Hypothalamus (tissue), 51 donors: ENCODE measurements around the gene LAMB3.

Source experiments
- DNase-seq, 51 donors: peaks; one replicate each; lab custom pipeline; 2025; lab: John Stamatoyannopoulos, UW

LAMB3 gene

DNA sequence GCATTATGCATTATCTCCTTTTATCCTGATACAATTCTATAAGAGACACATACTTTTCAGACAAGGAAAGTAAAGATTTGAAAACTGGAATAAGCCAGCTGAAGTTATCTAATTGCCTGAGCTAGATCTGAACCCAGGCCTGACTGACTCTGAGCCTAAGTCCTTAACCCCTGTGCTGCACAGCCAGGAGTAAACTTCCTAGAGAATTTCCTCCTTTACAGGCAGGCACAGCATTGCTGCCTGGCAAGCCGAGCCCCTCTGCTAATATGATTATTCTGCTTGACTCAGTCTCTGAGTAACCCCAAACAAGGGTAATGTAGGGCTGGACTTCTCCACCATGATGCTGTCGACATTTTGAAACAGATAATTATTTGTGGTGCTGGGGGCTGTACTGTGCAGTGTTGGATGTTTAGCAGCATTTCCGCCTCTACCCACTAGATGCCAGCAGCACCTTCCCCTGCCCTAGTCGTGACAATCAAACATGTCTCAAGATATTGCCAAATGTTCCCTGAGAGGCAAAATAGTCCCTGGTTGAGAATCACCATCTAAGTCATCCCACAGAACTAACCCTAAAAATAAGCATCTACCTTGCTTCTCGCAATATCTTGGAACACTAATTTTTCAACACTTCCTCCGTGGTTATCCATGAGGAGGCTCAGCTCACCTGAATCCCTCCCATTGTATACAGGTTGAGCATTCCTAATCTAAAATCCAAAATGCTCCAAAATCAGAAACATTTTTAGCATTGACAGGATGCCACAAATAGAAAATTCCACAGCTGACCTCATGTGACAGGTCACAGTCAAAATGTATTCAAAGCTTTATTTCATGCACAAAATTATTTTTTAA, 50.2 kb downstream of the LAMB3 start:
- peak in 24 of 51 donors; percentile 12 to 72 (median 28) for DNase-seq

DNA sequence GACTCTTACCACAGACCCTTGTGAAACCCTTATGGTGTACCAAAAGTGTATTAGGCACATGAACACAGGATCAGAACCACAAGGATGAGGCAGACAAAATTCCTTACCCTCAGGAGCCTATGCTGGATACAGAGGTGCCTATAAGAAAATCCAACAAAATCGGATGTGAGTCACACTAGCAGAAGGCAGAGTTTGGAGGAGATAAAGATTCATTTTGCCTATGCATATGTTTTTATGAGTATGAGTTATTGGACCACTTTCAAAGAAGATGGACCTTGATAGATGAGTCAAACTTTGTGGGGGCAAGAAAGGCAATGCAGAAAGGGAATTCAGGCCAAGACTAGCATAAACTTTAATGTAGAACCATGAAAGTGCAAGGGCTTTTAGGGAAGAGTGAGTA, 51.7 kb downstream of the LAMB3 start:
- DNase-seq: no peak

DNA sequence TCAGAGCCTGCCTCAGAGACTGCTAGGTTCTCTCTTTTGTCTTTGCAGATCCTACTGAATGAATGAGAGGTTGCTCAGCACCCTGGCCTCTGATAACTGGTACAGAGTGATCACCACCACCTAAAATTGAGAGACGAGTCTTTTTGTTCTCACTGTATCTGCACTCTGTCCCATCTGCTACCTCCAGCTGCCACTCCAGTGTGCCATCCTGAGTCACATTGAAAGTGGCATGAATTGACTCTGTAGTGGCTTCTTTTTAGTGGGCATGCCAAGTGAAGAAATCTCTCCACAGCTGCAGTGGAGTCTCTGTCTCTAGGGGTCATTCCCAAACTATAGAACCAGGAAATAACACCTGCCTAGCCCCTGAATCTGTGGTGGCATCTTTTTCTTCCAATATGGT, 54.0 kb downstream of the LAMB3 start:
- DNase-seq: no peak

DNA sequence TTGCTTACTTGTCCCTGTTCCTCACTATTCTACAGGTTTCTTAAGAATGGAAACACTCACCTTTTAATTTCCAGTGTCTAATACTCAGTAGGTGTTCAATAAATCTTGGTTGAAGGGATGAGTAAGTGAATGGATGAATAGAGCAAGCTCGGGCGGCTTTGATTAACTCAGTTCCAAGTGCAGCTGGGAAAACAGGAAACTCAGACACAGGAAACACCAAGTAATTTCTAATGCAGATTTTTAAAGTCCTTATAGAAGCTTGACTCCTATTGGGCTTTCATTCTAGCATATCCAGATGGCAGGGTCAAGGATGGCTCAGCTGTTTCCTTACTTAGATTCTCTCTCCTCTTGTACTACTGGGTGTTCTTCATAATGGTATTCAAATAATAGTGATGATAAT, 54.7 kb downstream of the LAMB3 start:
- no peak for DNase-seq

DNA sequence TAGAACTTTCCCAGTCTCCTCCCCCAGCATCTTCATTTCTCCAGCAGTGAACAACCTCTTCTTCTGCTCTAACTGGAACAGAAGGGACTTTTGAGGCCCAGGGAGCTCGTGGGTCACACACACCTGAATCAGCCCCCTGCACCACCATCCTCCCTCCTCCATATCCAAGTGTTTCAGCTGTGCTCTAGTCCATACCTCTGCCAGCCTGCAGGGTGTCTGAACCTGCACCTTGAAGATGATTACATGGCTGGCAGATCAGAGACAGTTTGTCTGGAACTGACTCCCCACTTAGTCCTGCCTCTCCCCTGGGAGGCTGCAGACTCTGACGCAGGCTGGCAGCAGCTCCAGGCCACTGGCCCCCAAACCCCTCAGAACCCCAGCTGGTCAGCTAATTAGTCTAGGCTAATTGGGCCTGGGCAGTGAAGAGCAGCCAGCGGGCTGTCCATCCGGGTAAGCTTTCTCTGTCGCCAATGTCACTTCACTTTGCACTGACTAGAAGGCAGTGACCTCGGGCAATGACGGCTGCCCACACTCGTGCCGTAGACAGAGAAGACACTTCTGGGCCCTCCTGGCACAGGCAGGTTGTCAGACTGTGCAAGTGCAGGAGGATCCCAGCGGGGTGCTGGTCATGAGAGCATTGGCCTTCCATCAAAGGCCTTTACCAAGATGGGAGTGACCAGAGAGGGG, 56.5 kb downstream of the LAMB3 start:
- DNase-seq: no peak

DNA sequence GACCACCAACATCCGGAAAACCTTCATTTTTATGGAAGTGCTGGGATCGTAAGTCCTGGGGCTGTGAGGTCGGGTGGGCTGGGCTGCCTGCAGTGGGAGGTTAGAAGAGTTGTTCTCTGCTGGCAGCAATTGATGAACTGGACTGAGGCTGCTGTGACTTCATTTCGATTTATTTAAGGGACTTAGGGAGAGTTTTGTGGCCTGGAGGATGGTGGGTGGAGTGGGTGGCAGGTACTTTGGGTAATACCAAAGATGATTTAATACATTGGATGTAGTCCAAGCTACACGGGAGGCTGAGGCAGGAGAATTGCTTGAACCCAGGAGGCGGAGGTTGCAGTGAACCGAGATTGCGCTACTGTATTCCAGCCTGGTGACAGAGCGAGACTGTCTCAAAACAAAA, 57.2 kb downstream of the LAMB3 start:
- no peak for DNase-seq

DNA sequence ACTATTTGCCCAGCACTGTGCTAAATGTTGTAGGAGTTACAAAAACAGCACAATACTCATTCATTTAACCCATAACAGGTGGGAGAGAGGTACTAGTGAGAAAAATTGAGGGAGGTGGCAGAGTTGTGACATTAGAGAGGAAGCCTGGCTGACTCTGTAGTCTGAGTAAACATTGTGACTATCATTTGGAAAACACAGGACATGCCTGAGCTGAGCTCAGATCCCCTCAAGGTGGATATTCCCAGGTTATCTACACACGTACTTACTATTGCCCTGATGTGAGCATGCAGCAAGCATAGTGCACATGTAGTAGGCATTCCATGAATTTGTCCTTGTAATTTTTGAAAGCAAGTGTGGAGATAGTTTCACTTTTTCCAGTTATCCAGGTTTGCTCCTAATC, 57.8 kb downstream of the LAMB3 start:
- no peak for DNase-seq

DNA sequence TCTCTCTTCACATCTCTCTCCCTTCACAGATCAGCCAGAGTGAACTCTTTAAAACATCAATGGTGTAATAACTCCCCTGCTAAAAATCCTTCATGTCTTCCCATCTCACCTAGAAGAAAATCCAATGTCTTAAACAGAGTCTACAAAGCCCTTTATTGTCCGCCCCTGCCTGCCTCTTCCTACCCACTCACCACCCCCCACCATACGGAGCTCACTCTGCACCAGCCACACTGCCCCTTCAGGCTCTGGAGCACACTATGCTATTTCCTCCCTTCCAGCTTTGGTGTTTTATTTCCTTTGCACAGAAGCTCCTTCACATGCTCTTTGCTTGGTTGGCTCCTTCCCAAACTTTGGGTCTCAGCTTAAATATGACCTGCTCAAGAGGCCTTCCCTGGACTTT, 58.5 kb downstream of the LAMB3 start:
- DNase-seq: no peak

DNA sequence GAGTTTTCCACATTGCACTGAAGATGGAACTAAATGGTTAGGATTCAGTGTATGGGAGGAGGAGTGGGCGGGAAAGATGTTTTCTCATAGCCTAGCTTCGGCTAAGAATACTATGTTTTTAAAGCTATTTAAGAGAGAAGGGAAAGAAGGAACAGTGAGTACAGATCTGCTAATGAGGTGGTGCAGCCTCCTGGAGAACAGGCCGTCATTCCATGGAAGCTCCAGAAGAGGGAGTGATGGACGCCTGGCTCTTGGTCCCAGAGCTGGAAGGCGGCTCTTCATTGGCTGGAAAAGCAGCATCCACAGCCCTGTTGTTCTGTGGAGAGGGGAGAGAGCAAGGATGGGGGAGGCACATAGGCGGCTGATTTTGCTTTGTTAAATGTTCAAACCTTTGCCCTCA, 61.8 kb downstream of the LAMB3 start:
- DNase-seq: peak in 22 of 51 donors; percentile 5 to 90 (median 16)

DNA sequence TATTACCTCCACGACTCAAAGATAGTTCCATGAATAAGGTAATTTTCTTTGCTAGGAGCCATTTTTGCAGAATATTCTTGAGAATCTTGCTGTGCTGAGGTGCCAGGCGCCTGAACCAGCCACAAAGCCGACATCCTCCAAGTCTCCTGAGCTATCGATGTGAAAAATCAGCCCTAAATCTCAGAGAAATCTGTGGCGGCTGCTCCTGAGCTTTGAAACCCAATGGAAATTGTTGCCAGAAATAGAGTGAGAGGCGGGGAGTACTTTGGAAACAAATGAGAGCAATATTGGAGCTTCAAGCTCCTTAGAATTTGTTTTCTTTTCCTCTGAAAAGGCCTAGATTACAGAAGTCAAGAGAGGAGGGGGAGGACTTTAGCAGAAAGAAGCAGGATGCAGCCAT, 62.4 kb downstream of the LAMB3 start:
- no peak for DNase-seq

DNA sequence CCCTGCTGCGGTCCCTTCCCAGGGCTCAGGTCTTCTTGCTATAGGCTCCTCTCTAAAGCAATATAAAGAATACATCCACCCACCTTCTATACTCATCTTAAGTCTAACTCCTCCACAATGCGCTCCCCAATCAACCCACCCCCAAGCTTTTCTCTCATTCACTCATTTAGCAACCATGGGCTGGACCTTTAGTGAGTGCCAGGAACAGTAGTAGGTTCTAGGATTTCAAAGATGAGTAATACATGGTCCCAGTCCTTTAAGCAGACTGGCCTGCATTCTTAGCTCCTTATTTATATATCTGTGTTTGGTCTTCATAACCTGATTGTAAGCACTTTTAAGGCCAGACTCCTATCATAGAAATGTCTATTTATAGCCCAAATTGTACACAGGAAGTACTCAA, 62.8 kb downstream of the LAMB3 start:
- DNase-seq: no peak

DNA sequence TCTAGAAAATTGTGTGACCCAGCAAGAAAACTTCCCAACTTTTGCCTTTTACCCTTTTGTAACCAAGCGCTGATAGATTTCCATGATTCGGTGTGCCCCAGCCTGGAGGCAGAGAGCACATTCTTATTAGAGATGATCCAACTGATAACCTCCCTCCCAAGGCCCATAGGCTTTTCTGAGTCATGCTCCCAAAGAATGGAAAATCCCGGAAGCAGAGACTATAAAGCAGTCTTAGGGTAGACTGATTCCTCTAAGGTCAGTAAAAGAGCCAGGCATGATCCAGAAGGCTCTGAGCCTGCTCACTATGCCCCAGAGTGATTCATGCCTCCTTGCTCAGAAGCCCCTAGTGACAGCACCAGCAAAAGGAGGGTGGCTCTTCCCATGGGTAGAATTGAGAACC, 64.4 kb downstream of the LAMB3 start:
- DNase-seq: no peak

DNA sequence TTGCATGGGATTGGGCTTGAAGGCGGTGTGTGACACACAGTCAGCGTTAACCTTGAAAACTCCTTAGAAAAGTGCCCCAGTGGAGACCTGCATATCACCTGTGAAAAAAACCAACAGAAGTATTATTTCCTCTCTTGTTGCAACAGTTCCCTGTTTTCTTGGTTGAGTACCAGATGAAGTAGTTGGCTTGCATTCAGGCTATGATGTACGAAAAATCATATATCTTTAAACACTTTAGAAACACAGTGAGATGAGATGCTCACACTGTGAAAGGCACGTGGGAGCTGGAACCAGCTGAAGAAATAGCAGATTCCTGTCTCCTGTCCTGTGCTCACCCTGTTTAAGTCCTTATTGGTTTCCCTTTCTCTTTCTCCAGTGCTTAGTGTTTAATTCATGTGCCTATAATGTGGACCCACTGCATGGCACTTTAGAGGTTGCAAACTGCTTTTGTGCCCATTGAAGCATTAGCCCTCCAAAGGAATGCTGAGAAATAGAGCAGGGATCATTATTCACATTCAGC, 65.9 kb downstream of the LAMB3 start:
- DNase-seq: no peak

DNA sequence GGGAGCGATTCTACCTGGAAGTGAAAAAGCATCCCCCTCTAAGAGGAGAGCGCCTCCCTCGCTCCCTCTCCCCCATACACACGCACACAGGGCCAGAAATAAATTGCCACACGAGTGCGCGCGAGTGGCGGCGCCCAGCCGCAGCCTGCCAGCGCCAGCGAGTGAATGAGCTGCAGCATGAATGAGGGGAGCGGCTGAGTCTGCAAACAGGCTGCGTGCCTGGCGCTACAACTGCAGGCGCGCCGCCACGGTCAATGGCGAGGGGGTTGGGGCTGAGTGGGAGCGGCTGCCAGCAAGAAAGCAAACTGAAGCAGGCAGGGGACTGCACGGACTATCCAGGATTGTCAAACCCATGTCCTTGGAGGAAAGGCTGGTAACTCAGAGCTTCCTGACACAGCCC, 66.6 kb downstream of the LAMB3 start:
- DNase-seq: peak in 42 of 51 donors; percentile 9 to 83 (median 56)

DNA sequence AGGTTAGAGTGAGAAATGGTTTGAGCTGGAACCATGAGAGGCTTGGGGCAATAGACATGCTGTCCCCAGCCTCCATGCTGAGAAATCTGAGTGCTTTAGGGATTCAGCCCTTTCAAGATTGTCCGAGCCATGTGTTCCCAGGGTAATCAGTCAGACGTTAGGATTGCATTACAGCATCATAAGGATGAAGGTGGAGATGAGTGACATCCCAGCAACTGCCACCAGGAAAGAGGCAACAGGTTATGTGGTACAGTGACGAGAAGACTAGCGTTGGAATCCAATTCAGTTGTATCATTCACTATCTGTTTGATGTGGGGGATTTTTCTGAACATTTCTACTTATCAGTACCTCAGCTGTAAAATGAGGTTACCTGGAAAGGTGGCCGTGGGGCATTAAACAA, 67.0 kb downstream of the LAMB3 start:
- no peak for DNase-seq

DNA sequence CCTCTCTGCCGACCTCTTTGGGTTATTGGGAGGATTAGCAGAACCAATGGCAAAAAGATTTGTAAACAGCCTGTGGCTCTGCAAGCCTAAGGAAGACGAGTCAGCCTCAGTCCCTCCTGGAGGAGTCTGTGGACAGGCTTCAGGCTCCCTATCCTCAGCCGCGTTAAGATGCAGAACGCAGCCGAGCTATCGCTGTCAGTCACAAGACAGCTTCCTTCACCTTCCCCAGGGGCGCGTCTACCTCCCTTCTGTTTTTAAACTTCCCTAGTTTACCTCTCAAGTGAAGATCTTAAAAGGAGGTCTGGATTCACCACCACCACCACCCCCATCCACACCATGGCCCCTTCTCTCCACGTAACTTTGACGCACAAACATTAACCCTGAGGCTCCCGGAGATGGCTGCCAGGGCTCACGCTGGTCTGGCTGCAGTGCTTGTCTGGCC, 68.0 kb downstream of the LAMB3 start:
- peak in 8 of 51 donors; percentile 7 to 36 (median 20) for DNase-seq

DNA sequence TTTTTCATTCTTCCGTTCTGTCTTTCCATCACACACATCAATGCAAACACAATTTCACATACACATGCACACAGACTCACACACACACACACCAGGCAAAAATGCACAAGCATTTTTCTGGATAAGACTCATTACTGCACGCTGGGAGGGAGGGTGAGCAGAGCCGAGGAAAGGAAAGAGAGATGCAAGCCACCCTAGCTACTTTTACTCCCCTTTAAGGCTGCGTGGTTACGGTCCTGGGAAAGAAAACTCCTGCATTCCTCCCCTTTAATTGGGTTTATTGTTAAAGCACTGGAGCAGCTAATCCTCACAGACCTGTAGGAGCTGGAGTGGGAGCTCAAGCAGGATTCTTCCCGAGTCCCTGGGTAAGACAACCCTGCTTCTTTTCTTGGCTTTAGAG, 68.8 kb downstream of the LAMB3 start, which contains the start of gene CAMK1G:
TSS of gene CAMK1G (plus strand) at position 307 of the 400 bp plus-strand sequence. CDS start 11,270 bp downstream, outside the sequence.
- DNase-seq: peak in 12 of 51 donors; percentile 4 to 67 (median 16)

DNA sequence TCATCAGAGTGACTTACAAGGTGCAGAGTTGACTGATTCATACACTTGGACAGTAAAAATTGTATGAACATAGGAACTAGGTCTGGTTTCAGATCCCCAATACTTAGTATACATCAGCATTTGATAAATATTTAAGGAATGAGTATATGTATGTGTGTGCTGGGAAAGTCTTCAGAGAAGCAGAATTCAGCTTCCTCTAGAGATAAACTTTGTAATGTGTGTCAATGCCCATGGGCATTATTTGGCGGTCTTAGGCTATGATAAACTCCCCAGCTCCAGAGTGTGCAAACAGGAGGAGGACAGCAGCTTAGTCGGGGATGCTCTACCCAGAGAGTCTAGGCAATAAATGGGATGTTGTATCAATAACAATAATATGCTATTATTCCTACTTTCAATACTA, 71.6 kb downstream of the LAMB3 start:
- no peak for DNase-seq

DNA sequence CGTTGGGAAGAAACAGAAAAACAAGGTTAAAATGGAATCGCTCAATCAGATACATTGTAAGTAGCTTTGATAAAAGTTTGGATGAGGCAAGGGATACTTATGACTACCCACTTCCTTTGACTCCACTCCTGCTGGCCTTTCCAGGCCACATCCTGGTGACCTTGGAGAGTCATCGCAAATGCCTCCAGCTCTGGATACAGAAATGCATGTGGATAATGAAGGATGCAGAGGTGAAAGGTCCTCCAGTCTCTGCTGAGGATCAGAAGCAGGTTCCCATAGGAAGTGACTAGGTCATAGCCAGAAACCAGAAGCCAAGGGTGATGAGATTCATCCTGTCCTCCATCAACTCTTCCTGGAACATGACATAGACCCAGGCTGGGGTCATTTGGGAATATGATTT, 74.9 kb downstream of the LAMB3 start:
- no peak for DNase-seq

DNA sequence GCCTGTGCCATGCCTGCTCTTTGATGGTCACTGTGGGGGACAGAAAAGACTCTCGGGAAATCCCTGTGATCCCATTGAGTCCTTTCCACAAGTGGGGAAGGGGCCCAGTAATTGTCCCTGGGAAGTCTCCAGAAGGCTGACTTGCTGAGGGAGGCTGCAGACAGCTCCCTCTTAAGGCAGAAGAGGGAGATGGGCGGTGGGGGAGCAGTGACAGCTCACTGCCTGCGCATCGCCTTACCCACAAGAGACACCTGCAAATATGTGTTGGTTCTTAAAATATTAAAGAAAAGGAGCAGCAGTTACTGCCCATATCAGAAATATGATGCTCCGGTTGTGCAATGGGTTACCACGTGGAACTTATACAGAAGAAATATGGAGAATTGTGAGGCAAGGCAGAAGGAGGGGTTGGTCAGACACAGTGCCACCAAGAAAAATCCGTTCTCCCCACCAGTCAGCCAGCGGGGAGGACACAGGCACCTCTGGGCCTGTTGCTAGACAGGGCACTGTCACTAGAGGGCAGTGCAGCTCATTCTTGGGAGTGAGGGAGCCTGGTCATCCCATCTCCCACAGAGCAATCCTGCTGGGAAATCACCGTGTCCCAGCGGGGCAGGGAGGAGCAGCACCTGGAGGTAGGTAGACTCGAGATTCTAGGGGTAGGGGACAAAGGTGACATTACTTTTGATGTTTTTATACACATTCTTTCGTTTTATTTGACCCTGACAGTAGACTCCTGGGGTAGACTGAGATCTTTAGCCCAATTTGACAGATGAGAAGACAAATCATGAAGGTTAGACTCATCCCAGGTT, 75.6 kb downstream of the LAMB3 start:
- DNase-seq: peak in 50 of 51 donors; percentile 8 to 86 (median 58)

DNA sequence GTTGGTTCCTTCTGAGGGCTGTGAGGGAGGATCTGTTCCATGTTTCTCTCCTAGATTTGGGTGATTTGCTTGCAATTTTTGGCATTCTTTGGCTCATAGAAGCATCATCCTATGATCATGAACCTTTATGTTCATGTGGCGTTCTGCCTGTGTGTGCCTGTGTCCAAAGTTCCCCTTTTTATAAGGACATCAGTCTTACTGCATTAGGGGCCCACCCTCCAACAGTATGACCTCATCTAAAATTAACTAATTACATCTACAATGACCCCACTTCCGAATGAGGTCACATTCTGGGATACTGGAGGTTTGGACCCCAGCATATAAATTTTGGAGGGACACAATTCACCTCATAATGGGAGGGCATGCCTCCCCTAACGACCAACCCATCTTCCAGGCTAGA, 81.5 kb downstream of the LAMB3 start:
- DNase-seq: no peak
